T-cell (primary cell): Measurements from ENCODE around the gene ENPP6. TPM values are rescaled to one million over a fixed set of nuclear protein-coding genes. Genes with fewer than 3 reads are reported as not detected.

Experiments used
- ATAC-seq, 4 experiments: fragments of 200-7000 bp in 3 of 4; fragments of 150-1000 bp in 1 of 4; cut with Tn5 transposase; replicated peaks in 1 of 4; 1 replicate in 3 of 4; 2 replicates in 1 of 4; pipeline ENCODE4 v1.10.0; 2021; ENCODE audit warnings: moderate library complexity in 3 of 4, mild to moderate bottlenecking in 2 of 4, moderate number of reproducible peaks in 1 of 4
- CTCF ChIA-PET, 2 donors: fragments of 300-600 bp; sonication (Branson Sonifier 250); formaldehyde crosslinking; loops; one replicate each; lab custom pipeline; 2022; ENCODE audit warnings: antibody characterized with exemption in 2 of 2; lab: Charles Lee
- POLR2A ChIA-PET, 2 donors: fragments of 300-600 bp; sonication (Branson Sonifier 250); formaldehyde crosslinking; loops; one replicate each; lab custom pipeline; 2022; ENCODE audit warnings: antibody characterized with exemption in 2 of 2; lab: Charles Lee
- DNase-seq, 35 experiments: peaks; one replicate each; pipeline versions ENCODE4 v3.0.0 to v3.0.0-alpha.2; 2013 to 2023
- H3K27ac ChIP-seq: one replicate; pipeline ENCODE4 v1.5.1; 2013; ENCODE audit warnings: low read length
- H3K27me3 ChIP-seq, 2 experiments: replicated peaks in 1 of 2; 1 replicate in 1 of 2; 2 replicates in 1 of 2; pipeline versions ENCODE4 v1.6.1 to v1.7.0; 2013; ENCODE audit warnings: low read length in 1 of 2, mixed read lengths in 1 of 2; ENCODE audit not compliant: control insufficient read depth in 2 of 2, insufficient read depth in 2 of 2; ENCODE audit errors: extremely low read depth in 1 of 2
- H3K36me3 ChIP-seq, 2 donors: 1 replicate in 1 of 2; 2 replicates in 1 of 2; pipeline versions ENCODE4 v1.6.1 to v1.7.0; 2013; ENCODE audit warnings: low read length in 1 of 2; ENCODE audit not compliant: control insufficient read depth in 2 of 2, insufficient read depth in 1 of 2; ENCODE audit errors: extremely low read depth in 1 of 2
- H3K4me1 ChIP-seq, 2 experiments: 1 replicate in 1 of 2; 2 replicates in 1 of 2; pipeline versions ENCODE4 v1.6.1 to v1.7.0; 2013; ENCODE audit warnings: low read length in 2 of 2, mixed read lengths in 1 of 2; ENCODE audit not compliant: insufficient read depth in 2 of 2, control insufficient read depth in 1 of 2; ENCODE audit errors: extremely low read depth in 1 of 2
- H3K4me3 ChIP-seq, 2 donors: 1 replicate in 1 of 2; 2 replicates in 1 of 2; pipeline versions ENCODE4 v1.5.1 to v1.7.0; 2013; ENCODE audit warnings: mild to moderate bottlenecking in 2 of 2, low read length in 1 of 2, moderate library complexity in 1 of 2; ENCODE audit not compliant: control insufficient read depth in 1 of 2; ENCODE audit errors: extremely low read depth in 1 of 2
- H3K9me3 ChIP-seq: 2 replicates; pipeline ENCODE4 v1.7.0; 2013
- H3K27ac Mint-ChIP-seq, 2 donors: one replicate each; pipeline ENCODE4 v1.8.0; 2020 to 2021; ENCODE audit warnings: mild to moderate bottlenecking in 2 of 2, mixed read lengths in 2 of 2
- H3K27me3 Mint-ChIP-seq, 2 donors: one replicate each; pipeline ENCODE4 v1.8.0; 2021 to 2022; ENCODE audit warnings: mixed read lengths in 2 of 2
- H3K36me3 Mint-ChIP-seq: one replicate; pipeline ENCODE4 v1.8.0; 2021; ENCODE audit warnings: mixed read lengths
- H3K4me1 Mint-ChIP-seq, 3 donors: one replicate each; pipeline ENCODE4 v1.8.0; 2020 to 2022; ENCODE audit warnings: mixed read lengths in 3 of 3, mild to moderate bottlenecking in 1 of 3
- H3K4me3 Mint-ChIP-seq, 3 donors: one replicate each; pipeline ENCODE4 v1.8.0; 2020 to 2022; ENCODE audit warnings: mild to moderate bottlenecking in 3 of 3, mixed read lengths in 3 of 3, moderate library complexity in 3 of 3
- H3K9me3 Mint-ChIP-seq, 3 donors: one replicate each; pipeline ENCODE4 v1.8.0; 2020 to 2022; ENCODE audit warnings: mixed read lengths in 3 of 3
- WGBS: methylation state at CpG from one replicate; pipeline ENCODE4 v1.1.5; 2013; ENCODE audit warnings: missing lambda C conversion rate; ENCODE audit not compliant: insufficient coverage; 5-methylcytosine and 5-hydroxymethylcytosine counted together
- total RNA-seq, 35 experiments: library from RNA in 6 of 35; stranded (reverse) in 6 of 35; fragments of 120-200 nt in 1 of 35; gene quantifications; one replicate each; pipeline versions ENCODE4 v1.2.1 to v1.2.4 and lab custom pipeline; 2013 to 2026

The ENPP6 gene
- total RNA-seq, 5 donors from 2014 or later (not counting 1 experiment from before 2014, with no cell fraction given): not detected

- Mint-ChIP-seq H3K27ac (no peak overlapping the region), H3K27me3 (peaks cover 9 to 20% of the 10 kb centered on the region in 2 donors), H3K9me3 (no peaks in the 10 kb centered on the region), H3K36me3 (no peaks in the 10 kb centered on the region), H3K4me3 (peak overlapping the region in 2 of 3 donors; percentile 69 to 70), H3K4me1 (peaks cover 3 to 13% (median 8%) of the 10 kb centered on the region in 3 donors)
- no peak for DNase-seq
- Histone ChIP-seq H3K27ac (no peak overlapping the region), H3K4me1 (peaks cover 0 to 4% of the 10 kb centered on the region in 2 experiments), H3K4me3 (no peak overlapping the region), H3K27me3 (peaks cover 0 to 23% of the 10 kb centered on the region in 2 experiments), H3K36me3 (no peaks in the 10 kb centered on the region), H3K9me3 (no peaks in the 10 kb centered on the region)
- CTCF ChIA-PET: no interaction called here
- ATAC-seq: no peak
- WGBS: 95% methylated on average over 11 of the region's 13 CpGs
- POLR2A ChIA-PET: interaction anchor here in 1 of 2 donors (0.6 kb wide), 1 partner anchor 1659 kb away, joined by 3 read pairs; no protein-coding TSS in a partner anchor
Measured at GRCh38 chr4:184097815-184098214, 119.9 kb downstream of the ENPP6 start.

GRCh38 chr4:184097241-184097605 lies 120.5 kb downstream of the ENPP6 start:
- no peaks in the 10 kb centered on the region for H3K9me3 Mint-ChIP-seq
- Histone ChIP-seq H3K4me1 (peaks cover 0 to 4% of the 10 kb centered on the region in 2 experiments), H3K36me3 (no peaks in the 10 kb centered on the region), H3K27me3 (peaks cover 0 to 20% of the 10 kb centered on the region in 2 experiments), H3K27ac (no peak overlapping the region), H3K9me3 (no peaks in the 10 kb centered on the region), H3K4me3 (peak overlapping the region; percentile 7 to 58)
- H3K27me3 Mint-ChIP-seq: peaks cover 9 to 20% of the 10 kb centered on the region in 2 donors
- H3K36me3 Mint-ChIP-seq: no peaks in the 10 kb centered on the region
- CTCF ChIA-PET: no interaction called here
- ATAC-seq: no peak
- peak overlapping the region; percentile 62 to 70 (median 69) for H3K4me3 Mint-ChIP-seq
- no peak overlapping the region for H3K27ac Mint-ChIP-seq
- H3K4me1 Mint-ChIP-seq: peaks cover 3 to 13% (median 8%) of the 10 kb centered on the region in 3 donors
- DNase-seq: no peak
- WGBS: 49% methylated on average over 25 of the region's 26 CpGs
- POLR2A ChIA-PET: interaction anchor here in 1 of 2 donors (0.6 kb wide), 1 partner anchor 1658 kb away, joined by 3 read pairs; no protein-coding TSS in a partner anchor

- ChIA-PET POLR2A (no interaction called here), CTCF (no interaction called here)
- peaks cover 0 to 20% of the 10 kb centered on the region in 2 experiments for H3K27me3 ChIP-seq
- Mint-ChIP-seq H3K27me3 (peaks cover 9 to 20% of the 10 kb centered on the region in 2 donors), H3K4me3 (peak overlapping the region; percentile 62 to 70 (median 69)), H3K27ac (no peak overlapping the region), H3K4me1 (peaks cover 3 to 13% (median 8%) of the 10 kb centered on the region in 3 donors), H3K36me3 (no peaks in the 10 kb centered on the region), H3K9me3 (no peaks in the 10 kb centered on the region)
- H3K4me3 ChIP-seq: peak overlapping the region in 1 of 2 donors; percentile 58
- H3K4me1 ChIP-seq: peaks cover 0 to 4% of the 10 kb centered on the region in 2 experiments
- no peaks in the 10 kb centered on the region for H3K9me3 ChIP-seq
- H3K27ac ChIP-seq: no peak overlapping the region
- ATAC-seq (no peak), DNase-seq (no peak)
- H3K36me3 ChIP-seq: no peaks in the 10 kb centered on the region
- 87% methylated on average over 7 of the region's 13 CpGs for WGBS
Measured at GRCh38 chr4:184096561-184097240, 121.0 kb downstream of the ENPP6 start.

- 84% methylated on average over 7 of the region's 8 CpGs for WGBS
- H3K4me1 ChIP-seq: peaks cover 0 to 4% of the 10 kb centered on the region in 2 experiments
- no peak for ATAC-seq
- peaks cover 0 to 23% of the 10 kb centered on the region in 2 experiments for H3K27me3 ChIP-seq
- H3K4me3 ChIP-seq: no peak overlapping the region
- ChIA-PET CTCF (no interaction called here), POLR2A (no interaction called here)
- H3K4me3 Mint-ChIP-seq: no peak overlapping the region
- H3K27ac ChIP-seq: no peak overlapping the region
- H3K36me3 ChIP-seq: no peaks in the 10 kb centered on the region
- no peaks in the 10 kb centered on the region for H3K9me3 ChIP-seq
- no peaks in the 10 kb centered on the region for H3K9me3 Mint-ChIP-seq
- no peaks in the 10 kb centered on the region for H3K36me3 Mint-ChIP-seq
- H3K27ac Mint-ChIP-seq: no peak overlapping the region
- peaks cover 3 to 9% (median 8%) of the 10 kb centered on the region in 3 donors for H3K4me1 Mint-ChIP-seq
- no peak for DNase-seq
- peaks cover 8 to 18% of the 10 kb centered on the region in 2 donors for H3K27me3 Mint-ChIP-seq
Measured at GRCh38 chr4:184094532-184095159, 123.0 kb downstream of the ENPP6 start.

- peaks cover 9 to 13% of the 10 kb centered on the region in 2 donors for H3K27me3 Mint-ChIP-seq
- 87% methylated on average over 6 of the region's 9 CpGs for WGBS
- no peaks in the 10 kb centered on the region for H3K9me3 Mint-ChIP-seq
- Histone ChIP-seq H3K4me3 (no peak overlapping the region), H3K9me3 (no peaks in the 10 kb centered on the region), H3K27me3 (peaks cover 0 to 13% of the 10 kb centered on the region in 2 experiments), H3K27ac (no peak overlapping the region), H3K4me1 (peaks cover 0 to under 1% of the 10 kb centered on the region in 2 experiments), H3K36me3 (no peaks in the 10 kb centered on the region)
- no peak for DNase-seq
- ChIA-PET POLR2A (no interaction called here), CTCF (no interaction called here)
- no peak overlapping the region for H3K4me3 Mint-ChIP-seq
- peaks cover 0 to 3% (median 2%) of the 10 kb centered on the region in 3 donors for H3K4me1 Mint-ChIP-seq
- ATAC-seq: no peak
- no peaks in the 10 kb centered on the region for H3K36me3 Mint-ChIP-seq
- H3K27ac Mint-ChIP-seq: no peak overlapping the region
Measured at GRCh38 chr4:184091986-184092385, 125.7 kb downstream of the ENPP6 start.

GRCh38 chr4:184090571-184090970 lies 127.1 kb downstream of the ENPP6 start:
- WGBS: no CpG with 5 or more reads among the region's 3 CpGs
- CTCF ChIA-PET: interaction anchor here (0.6 to 1.3 kb wide), 2 partner anchors 10 to 488 kb away, joined by 4 read pairs; no protein-coding TSS in a partner anchor
- no peaks in the 10 kb centered on the region for H3K9me3 ChIP-seq
- no peaks in the 10 kb centered on the region for H3K9me3 Mint-ChIP-seq
- ATAC-seq (no peak), DNase-seq (no peak)
- no peak overlapping the region for H3K27ac ChIP-seq
- no peak overlapping the region for H3K4me3 ChIP-seq
- no peaks in the 10 kb centered on the region for H3K36me3 Mint-ChIP-seq
- peaks cover 0 to 13% of the 10 kb centered on the region in 2 experiments for H3K27me3 ChIP-seq
- no peaks in the 10 kb centered on the region for H3K36me3 ChIP-seq
- H3K4me1 ChIP-seq: no peaks in the 10 kb centered on the region
- POLR2A ChIA-PET: no interaction called here
- no peaks in the 10 kb centered on the region for H3K4me1 Mint-ChIP-seq
- H3K4me3 Mint-ChIP-seq: no peak overlapping the region
- H3K27me3 Mint-ChIP-seq: peaks cover 8 to 11% of the 10 kb centered on the region in 2 donors
- H3K27ac Mint-ChIP-seq: no peak overlapping the region
